ENCODE measurements around the gene CD40.

Gene CD40

DNA sequence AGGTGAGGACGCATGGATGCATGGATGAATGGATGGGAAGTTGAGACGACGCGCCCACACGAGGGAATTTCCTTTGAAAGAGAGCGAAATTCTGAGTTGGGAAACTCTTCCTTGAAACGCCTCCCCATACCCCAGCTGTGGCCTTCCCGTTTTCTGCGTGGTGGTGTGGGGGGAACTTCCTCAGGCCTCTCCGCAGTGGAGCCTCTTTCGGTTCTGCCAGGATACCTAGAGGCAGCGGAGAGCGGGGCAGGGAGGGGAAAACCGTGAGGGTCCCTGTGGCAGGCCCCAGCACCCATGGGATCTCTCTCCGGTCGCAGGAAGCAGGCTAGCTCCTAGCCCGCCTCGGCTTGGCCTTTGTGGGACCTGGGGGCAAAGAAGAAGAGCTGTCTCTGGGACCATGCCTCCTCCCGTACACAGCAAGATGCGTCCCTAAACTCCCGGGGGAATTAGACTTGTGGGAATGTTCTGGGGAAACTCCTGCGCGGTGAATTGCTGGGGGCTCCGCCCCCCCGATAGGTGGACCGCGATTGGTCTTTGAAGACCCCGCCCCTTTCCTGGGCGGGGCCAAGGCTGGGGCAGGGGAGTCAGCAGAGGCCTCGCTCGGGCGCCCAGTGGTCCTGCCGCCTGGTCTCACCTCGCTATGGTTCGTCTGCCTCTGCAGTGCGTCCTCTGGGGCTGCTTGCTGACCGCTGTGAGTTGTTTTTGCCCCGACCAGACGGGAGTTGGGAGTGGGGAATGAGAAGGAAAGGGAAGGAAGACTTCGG, at the start of gene CD40:
Gene CD40, plus strand, starts transcription at position 611 of the 764 bp plus-strand sequence. Its CDS starts 30 bp downstream, at position 641.
- H3K4me3 ChIP-seq (ENCODE audit: low read depth, low read length) = no peak within 1 kb of the TSS
- peak; percentile 39 for DNase-seq (ENCODE audit: low read depth)
- TF ChIP-seq MYC (IDR thresholded peaks at IDR 0.05; ENCODE audit: low read depth, low read length) (no peak), MAX (IDR thresholded peaks at IDR 0.05; ENCODE audit: low read depth, low read length) (no peak), POLR2A (IDR thresholded peaks at IDR 0.05; ENCODE audit: extremely low read depth, insufficient read length) (no peak)
- TF ChIP-seq, protein P1, sequence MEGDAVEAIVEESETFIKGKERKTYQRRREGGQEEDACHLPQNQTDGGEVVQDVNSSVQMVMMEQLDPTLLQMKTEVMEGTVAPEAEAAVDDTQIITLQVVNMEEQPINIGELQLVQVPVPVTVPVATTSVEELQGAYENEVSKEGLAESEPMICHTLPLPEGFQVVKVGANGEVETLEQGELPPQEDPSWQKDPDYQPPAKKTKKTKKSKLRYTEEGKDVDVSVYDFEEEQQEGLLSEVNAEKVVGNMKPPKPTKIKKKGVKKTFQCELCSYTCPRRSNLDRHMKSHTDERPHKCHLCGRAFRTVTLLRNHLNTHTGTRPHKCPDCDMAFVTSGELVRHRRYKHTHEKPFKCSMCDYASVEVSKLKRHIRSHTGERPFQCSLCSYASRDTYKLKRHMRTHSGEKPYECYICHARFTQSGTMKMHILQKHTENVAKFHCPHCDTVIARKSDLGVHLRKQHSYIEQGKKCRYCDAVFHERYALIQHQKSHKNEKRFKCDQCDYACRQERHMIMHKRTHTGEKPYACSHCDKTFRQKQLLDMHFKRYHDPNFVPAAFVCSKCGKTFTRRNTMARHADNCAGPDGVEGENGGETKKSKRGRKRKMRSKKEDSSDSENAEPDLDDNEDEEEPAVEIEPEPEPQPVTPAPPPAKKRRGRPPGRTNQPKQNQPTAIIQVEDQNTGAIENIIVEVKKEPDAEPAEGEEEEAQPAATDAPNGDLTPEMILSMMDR (IDR thresholded peaks at IDR 0.05; ENCODE audit: low read depth, low read length) = no peak

DNA sequence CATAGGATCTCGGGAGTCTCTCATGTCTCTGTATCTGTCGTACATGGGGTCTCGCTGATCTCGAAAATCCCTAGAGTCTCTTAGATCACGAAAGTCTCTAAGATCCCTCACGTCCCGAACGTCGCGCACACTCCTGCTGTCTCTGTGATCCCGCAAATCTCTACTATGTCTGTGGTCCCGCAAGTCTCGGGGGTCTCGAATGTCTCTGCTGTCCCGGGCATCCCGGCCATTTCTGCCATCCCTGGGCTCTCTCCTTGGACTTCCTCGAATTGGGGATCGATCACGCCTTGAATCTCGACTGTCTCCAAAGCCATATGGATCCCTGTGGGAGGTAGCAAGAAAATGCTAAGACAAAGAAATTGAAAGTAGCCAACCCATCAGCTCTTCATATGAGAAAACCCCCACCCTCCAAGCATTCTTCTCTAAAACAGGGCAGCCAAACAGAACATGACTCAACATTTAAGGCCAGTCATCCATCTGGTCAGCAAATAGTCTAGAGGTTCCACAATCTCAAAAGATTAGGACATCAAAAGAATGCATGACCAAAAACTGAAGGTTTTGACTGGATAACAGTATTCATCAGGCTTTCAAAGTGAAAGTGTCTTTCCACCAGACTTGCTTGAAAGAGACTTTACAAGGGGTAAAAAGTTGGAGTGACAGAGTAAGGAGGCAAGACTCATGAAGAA, 47.8 kb upstream of the CD40 start:
- no peak overlapping the region for H3K4me3 ChIP-seq (ENCODE audit: low read depth, low read length)
- no peak for DNase-seq (ENCODE audit: low read depth)
- TF ChIP-seq MAX (IDR thresholded peaks at IDR 0.05; ENCODE audit: low read depth, low read length) (no peak), MYC (IDR thresholded peaks at IDR 0.05; ENCODE audit: low read depth, low read length) (no peak), POLR2A (IDR thresholded peaks at IDR 0.05; ENCODE audit: extremely low read depth, insufficient read length) (no peak)
- TF ChIP-seq, protein P1 (IDR thresholded peaks at IDR 0.05; ENCODE audit: low read depth, low read length) = no peak

- H3K4me3 ChIP-seq (ENCODE audit: low read depth, low read length) = no peak overlapping the region
- no peak for DNase-seq (ENCODE audit: low read depth)
- TF ChIP-seq POLR2A (IDR thresholded peaks at IDR 0.05; ENCODE audit: extremely low read depth, insufficient read length) = no peak
- TF ChIP-seq, protein P1 (IDR thresholded peaks at IDR 0.05; ENCODE audit: low read depth, low read length) = no peak
- TF ChIP-seq MYC (IDR thresholded peaks at IDR 0.05; ENCODE audit: low read depth, low read length) = no peak
- TF ChIP-seq MAX (IDR thresholded peaks at IDR 0.05; ENCODE audit: low read depth, low read length) = no peak
Measured at GRCh38 chr20:46071573-46071972, 46.5 kb upstream of the CD40 start.

DNA sequence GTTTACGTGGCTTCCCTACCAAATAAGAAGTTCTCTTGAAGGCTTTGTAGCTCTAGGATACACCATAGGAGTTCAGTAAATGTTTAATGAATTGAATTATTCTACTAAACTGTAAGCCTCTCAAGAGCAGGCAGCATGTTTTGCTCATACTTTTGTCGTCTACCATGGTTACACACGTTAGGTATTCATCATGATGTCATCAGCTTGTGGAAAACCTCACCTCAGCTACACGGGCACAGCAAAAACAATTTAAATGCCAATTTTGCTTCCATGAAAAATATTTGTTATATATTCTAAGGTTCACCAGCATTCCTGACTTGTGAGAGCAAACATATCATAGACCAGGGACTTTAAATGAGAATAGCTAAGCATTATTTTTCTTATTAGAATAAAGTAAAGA, 45.1 kb upstream of the CD40 start:
- no peak for DNase-seq (ENCODE audit: low read depth)
- H3K4me3 ChIP-seq (ENCODE audit: low read depth, low read length) = no peak overlapping the region
- TF ChIP-seq MYC (IDR thresholded peaks at IDR 0.05; ENCODE audit: low read depth, low read length) (no peak), MAX (IDR thresholded peaks at IDR 0.05; ENCODE audit: low read depth, low read length) (no peak), POLR2A (IDR thresholded peaks at IDR 0.05; ENCODE audit: extremely low read depth, insufficient read length) (no peak)
- TF ChIP-seq, protein P1 (IDR thresholded peaks at IDR 0.05; ENCODE audit: low read depth, low read length) = no peak

GRCh38 chr20:46073443-46073842, 44.7 kb upstream of the CD40 start:
- TF ChIP-seq, protein P1 (IDR thresholded peaks at IDR 0.05; ENCODE audit: low read depth, low read length) = no peak
- TF ChIP-seq MAX (IDR thresholded peaks at IDR 0.05; ENCODE audit: low read depth, low read length) (no peak), POLR2A (IDR thresholded peaks at IDR 0.05; ENCODE audit: extremely low read depth, insufficient read length) (no peak)
- no peak for DNase-seq (ENCODE audit: low read depth)

More at GRCh38 chr20:46073443-46073842, 44.7 kb upstream of the CD40 start:
- no peak overlapping the region for H3K4me3 ChIP-seq (ENCODE audit: low read depth, low read length)

Data from NB4 (cell line).